HG03354 (cell line): ENCODE data around the gene ABL1.
"Not testable (repeated sequence)": the region's sequence is repeated elsewhere in the genome, so short reads cannot be mapped to it uniquely, and the experiment has no call there.

Experiments
- ATAC-seq: cut with Tn5 transposase; IDR thresholded peaks from one replicate; pipeline ENCODE4 v1.9.1; 2021; ENCODE audit warnings: mild to moderate bottlenecking; ENCODE audit not compliant: unreplicated experiment, poor library complexity, severe bottlenecking

Gene ABL1

GRCh38 chr9:130900701-130901497 lies 65.8 kb downstream of the ABL1 start:
- ATAC-seq: no peak

DNA sequence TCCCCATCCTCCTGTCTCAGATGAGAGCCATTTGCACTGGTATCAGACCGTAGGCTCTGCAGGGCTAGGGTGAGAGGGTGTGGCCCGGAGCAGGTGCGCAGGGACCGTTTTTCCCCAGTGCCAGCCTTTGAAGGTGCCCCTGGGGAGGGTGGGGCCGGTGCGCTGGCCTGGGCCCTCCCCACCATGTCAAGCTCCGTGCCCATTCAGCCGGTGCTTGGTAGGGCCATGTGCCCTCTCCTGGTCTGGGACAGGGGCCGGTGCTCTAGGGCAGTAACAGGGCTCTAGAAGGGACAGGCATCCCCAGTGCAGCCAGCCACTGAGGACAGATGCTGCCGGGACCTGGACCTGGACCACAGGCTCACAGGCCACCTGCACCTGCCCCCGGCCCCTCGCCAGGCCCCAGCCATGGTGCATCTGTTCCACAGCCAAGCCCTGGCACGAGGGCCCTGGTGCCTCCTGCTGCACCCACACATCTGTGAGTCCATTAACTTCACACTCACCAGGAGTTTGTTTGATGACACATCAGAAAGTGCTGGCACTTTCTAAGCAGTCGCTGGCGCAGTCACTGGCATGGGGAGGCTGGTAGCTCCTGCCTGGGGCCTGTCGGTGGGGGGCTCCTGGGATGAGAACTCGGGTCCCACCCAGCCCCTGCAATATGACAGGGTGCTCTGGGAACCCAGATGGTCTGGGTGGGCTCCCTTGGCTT lies 66.6 kb downstream of the ABL1 start:
- no peak for ATAC-seq

- ATAC-seq: no peak
Measured at GRCh38 chr9:130902204-130903185, 67.4 kb downstream of the ABL1 start.

DNA sequence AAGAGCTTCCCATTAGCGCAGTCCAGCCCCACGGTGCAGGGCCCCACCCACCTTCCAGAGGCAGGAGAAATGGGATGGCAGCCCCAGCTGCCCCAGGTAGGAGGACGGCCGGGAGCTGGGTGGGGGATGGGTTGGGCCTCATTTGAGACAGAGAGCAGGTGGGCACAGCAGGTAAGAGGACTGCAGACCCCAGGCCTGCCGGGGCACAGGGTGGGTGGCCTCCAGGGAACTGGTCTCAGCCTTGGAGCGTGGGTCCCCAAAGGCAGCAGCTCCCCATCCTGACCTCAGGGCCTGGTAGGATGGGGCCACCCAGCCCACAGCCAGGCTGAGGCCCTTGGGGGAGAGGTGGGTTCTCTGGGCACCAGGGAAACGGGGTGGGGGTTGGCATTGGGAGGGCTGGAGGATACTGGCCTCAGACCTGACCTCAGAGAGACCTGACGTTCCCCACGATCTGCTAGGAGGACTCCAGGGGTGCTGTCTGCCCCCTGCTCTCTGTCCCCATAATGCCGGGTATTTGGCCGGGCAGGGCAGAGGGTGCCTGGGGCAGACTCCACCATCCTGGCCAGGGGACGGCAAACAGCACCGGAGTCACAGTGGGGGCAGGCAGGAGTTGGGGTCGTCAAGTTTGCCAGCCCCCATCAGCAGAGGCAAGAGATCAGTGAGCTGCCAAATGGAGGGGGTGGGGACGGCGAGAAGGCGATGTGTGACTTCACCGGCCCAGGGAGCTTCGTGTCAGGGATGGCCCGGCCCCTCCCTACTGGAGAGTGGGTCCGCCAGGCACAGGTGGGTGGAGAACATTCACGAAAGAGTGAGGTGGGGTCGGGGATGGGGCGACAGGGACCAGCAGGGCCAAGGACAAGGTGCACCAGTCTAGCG lies 68.4 kb downstream of the ABL1 start:
- no peak for ATAC-seq

GRCh38 chr9:130904070-130905044 lies 69.3 kb downstream of the ABL1 start:
- no peak for ATAC-seq

DNA sequence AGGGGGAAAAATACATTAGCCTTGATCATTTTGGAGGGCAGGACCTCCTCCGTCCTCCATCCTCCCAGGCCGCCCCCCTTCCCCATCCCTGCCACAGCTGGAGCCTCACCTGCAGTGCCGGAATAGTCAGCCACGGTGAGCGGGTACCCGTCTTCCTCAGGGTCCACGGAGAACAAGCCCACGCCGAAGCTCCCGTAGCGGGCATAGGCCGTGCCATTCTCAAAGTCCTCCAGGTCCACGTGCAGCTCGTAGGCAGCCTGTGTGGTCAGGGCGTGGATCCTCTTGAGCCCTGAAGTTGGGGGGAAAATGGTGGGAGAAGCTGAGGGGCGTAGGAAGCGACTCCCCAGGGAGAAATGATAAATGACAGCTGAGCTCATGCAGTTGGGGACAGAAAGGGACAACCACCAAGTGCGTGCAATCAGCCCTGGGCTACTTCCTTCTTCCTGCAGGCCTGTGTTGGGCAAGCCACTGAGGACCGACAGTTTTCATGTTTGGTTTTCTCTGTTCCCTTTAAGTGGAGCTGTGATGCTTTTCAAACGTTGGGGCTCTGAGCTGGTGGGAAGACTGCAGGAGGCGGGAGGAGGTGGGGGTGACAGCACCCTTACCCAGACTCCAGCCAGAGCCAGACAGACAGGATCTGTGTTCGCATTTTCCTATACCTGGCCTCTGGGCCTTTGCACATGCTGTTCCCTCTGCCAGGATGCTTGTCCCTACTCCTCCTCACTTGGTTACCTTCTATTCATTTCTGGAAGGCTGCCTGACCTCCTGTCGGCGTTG lies 70.3 kb downstream of the ABL1 start:
- no peak for ATAC-seq

DNA sequence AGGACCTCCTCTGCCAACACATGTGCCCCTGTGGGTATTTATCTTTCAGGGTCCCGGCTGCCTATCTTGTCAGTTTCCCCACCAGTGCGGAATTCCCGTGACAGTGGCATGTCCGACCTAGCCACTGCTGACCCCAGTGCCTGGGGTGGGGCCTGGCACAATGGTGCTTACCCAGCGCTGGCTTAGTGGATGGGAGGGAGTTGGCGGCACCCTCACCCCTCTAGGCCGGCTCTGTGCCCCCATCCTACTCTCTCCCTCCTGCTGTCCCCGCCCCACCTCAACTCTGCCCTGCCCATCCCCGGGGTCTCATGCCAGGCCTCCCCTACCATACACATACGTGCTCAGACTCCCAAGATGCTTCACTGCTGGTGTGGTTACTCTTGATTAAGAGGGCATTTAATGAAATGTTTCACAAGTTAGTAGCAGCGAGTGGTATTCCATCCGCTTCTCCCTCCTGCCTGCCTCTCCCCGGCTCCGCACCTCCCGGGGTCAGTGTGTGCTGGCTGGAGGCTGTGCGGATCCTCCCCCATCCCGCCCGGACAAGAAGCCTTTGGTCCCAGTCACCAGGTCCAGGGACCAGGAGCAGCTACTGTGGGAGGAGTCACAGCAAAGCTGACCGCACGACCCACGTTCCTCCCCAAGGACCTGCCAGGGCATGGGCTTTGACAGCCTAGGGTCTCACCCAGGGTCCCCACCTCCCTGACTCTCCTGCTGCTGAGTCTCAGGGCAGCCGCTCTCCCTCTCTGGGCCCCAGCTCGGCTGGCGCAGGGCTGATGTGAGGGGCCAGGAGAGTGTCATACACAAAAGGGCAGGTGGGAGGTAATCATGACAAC lies 71.1 kb downstream of the ABL1 start:
- ATAC-seq: no peak

- ATAC-seq: no peak
Measured at GRCh38 chr9:130906735-130907416, 71.8 kb downstream of the ABL1 start.

GRCh38 chr9:130908146-130908877 lies 73.3 kb downstream of the ABL1 start:
- no peak for ATAC-seq

DNA sequence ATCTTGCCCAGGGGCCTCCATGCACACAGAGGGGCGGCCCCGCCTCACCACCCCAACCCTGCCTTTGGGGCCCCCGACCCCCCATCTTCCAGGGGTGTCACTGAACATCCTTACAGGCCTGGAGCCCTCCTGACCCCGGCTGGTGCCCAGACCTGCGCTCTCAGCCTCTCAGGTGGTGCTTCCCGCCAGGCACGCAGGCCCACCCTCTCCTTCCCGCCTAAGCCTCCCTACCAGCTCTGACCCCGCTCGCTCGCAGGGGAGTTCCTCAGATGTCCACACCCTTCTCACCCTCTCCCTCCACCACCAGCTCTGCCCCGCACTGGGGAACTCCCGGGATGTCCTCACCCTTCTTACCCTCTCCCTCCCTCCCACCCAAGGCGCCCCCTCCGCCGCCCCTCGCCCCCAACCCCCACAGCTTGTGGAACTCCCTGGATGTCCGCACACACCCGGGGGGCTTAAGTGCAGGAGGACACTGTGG lies 73.9 kb downstream of the ABL1 start:
- ATAC-seq: no peak

GRCh38 chr9:130910041-130910440 lies 75.0 kb downstream of the ABL1 start:
- not testable (repeated sequence) for ATAC-seq

GRCh38 chr9:130910670-130911069 lies 75.6 kb downstream of the ABL1 start:
- not testable (repeated sequence) for ATAC-seq

- ATAC-seq: no peak
Measured at GRCh38 chr9:130911254-130912049, 76.4 kb downstream of the ABL1 start.

DNA sequence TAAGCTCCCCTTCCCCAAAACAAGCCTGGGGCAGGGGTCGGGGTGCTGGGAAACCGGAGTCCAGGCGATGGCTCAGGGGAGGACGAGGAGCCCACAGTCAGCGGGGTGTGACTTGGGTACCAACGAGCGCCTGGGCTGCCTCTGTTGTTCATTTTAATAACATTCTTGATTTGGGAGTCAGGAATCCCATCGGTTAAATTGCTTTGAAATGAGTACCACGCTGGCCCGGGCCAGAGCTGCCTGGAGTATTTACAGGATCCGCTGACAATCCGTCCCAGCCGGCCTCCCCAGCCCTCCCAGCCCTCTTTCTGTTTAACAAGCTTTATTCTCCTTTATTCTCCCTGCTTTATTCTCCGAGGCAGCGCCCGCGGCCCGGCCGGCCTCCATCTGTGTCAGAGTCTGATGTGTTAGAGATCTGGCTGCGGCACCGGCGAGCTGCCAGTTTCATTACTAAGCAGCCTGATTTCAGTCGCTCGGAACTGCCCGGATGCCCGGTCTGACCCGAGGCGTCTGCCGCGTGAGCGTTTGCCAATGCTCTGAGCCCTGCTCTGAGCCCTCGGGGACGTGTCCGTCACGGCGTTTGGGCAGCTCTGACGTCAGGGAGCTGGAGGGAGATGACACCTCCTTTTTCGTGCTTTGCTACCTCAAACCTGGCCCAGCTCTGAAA lies 78.0 kb downstream of the ABL1 start:
- no peak for ATAC-seq
